Colonic mucosa (tissue), 4 donors: ENCODE data around the gene ARHGAP15. TPM values are rescaled to one million over a fixed set of nuclear protein-coding genes. Genes with fewer than 3 reads are reported as not detected.

ENCODE experiments used
- DNase-seq: peaks from one replicate; pipeline ENCODE4 v3.0.0-alpha.2; 2020
- H3K27ac ChIP-seq: fragments of 200-600 bp; one replicate; pipeline ENCODE4 v1.8.0; 2021
- H3K27me3 ChIP-seq: fragments of 200-600 bp; one replicate; pipeline ENCODE4 v1.8.0; 2021
- H3K36me3 ChIP-seq: fragments of 200-600 bp; one replicate; pipeline ENCODE4 v1.8.0; 2021
- H3K4me1 ChIP-seq: fragments of 200-600 bp; one replicate; pipeline ENCODE4 v1.8.0; 2021; ENCODE audit warnings: mild to moderate bottlenecking
- H3K4me3 ChIP-seq: fragments of 200-600 bp; one replicate; pipeline ENCODE4 v1.8.0; 2021
- H3K9ac ChIP-seq, 2 donors: one replicate each; pipeline ENCODE4 v1.7.0; 2013; ENCODE audit warnings: control low read depth in 2 of 2, low read depth in 2 of 2, low read length in 2 of 2
- H3K9me3 ChIP-seq: fragments of 200-600 bp; one replicate; pipeline ENCODE4 v1.8.0; 2021
- CTCF ChIP-seq: fragments of 200-600 bp; IDR thresholded peaks from one replicate; pipeline ENCODE4 v1.8.0; 2022; ENCODE audit warnings: antibody characterized with exemption, mild to moderate bottlenecking
- intact Hi-C: fragments of 100-400 bp; cut with DNase I; formaldehyde crosslinking; loops from one replicate; pipeline ENCODE4 v1.14.1; 2022
- total RNA-seq, 2 donors: library from RNA; stranded (reverse); fragmentation: NEBNext Ultra II Directional in 1 of 2; extraction: Animal tissue kit (Norgen Biotek cat#: 25700) in 1 of 2; gene quantifications; one replicate each; pipeline ENCODE4 v1.2.1, GENCODE V29; 2021
- donor health status: healthy.
- donor health status: DM: no; HTN: no; CAD: no.
- donor health status: DM: no; HTN: no; CAD: no.

Gene ARHGAP15
- total RNA-seq, 2 donors from 2014 or later, result 1.6 to 3.7 TPM

DNA sequence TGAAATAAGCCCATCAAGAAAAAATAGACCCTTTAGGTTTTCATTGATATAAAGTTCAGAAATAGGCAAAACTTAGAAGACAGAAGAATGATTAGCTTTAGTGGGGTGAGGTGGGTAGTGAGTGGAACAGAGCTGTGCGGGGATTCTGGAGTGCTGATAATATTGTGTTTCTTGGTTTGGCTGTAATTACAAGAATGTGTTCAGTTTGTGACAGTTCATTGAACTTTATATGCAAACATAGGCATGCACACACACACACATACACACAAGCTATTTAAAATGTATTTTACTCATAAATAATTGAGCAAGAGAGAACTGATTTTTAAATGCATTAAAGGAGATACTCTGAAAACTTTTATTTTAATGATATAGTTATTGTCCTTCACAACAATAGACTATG lies 17.1 kb downstream of the ARHGAP15 start:
- no peak for TF ChIP-seq CTCF
- H3K4me3 ChIP-seq, result no peak overlapping the region
- no peak for DNase-seq
- H3K27ac ChIP-seq, result no peak overlapping the region
- H3K4me1 ChIP-seq, result no peaks in the 10 kb centered on the region
- H3K9me3 ChIP-seq, result no peaks in the 10 kb centered on the region
- intact Hi-C loops, result no loop called here
- H3K27me3 ChIP-seq, result no peaks in the 10 kb centered on the region
- H3K9ac ChIP-seq, result no peak overlapping the region
- no peaks in the 10 kb centered on the region for H3K36me3 ChIP-seq

- H3K4me3 ChIP-seq, result no peak overlapping the region
Measured at GRCh38 chr2:143146815-143147530, 17.8 kb downstream of the ARHGAP15 start.

GRCh38 chr2:143148011-143148410 lies 18.8 kb downstream of the ARHGAP15 start:
- Histone ChIP-seq H3K27me3 (no peaks in the 10 kb centered on the region), H3K27ac (no peak overlapping the region), H3K9ac (no peak overlapping the region), H3K36me3 (no peaks in the 10 kb centered on the region), H3K4me3 (no peak overlapping the region), H3K9me3 (no peaks in the 10 kb centered on the region), H3K4me1 (no peaks in the 10 kb centered on the region)
- no peak for DNase-seq
- TF ChIP-seq CTCF, result no peak
- intact Hi-C loops, result no loop called here

More at GRCh38 chr2:143146815-143147530, 17.8 kb downstream of the ARHGAP15 start:
- H3K4me1 ChIP-seq, result no peaks in the 10 kb centered on the region
- no peaks in the 10 kb centered on the region for H3K9me3 ChIP-seq
- no peaks in the 10 kb centered on the region for H3K36me3 ChIP-seq
- intact Hi-C loops, result no loop called here
- no peaks in the 10 kb centered on the region for H3K27me3 ChIP-seq
- DNase-seq, result no peak
- TF ChIP-seq CTCF, result no peak
- no peak overlapping the region for H3K27ac ChIP-seq
- H3K9ac ChIP-seq, result no peak overlapping the region

- DNase-seq, result no peak
- intact Hi-C loops, result no loop called here
- Histone ChIP-seq H3K27me3 (no peaks in the 10 kb centered on the region), H3K4me3 (no peak overlapping the region), H3K9me3 (no peaks in the 10 kb centered on the region), H3K27ac (no peak overlapping the region), H3K9ac (no peak overlapping the region), H3K4me1 (no peaks in the 10 kb centered on the region), H3K36me3 (no peaks in the 10 kb centered on the region)
- no peak for TF ChIP-seq CTCF
Measured at GRCh38 chr2:143148757-143149156, 19.5 kb downstream of the ARHGAP15 start.

GRCh38 chr2:143150287-143150686 lies 21.1 kb downstream of the ARHGAP15 start:
- intact Hi-C loops, result no loop called here
- Histone ChIP-seq H3K36me3 (no peaks in the 10 kb centered on the region), H3K27ac (no peak overlapping the region), H3K27me3 (no peaks in the 10 kb centered on the region), H3K9me3 (no peaks in the 10 kb centered on the region), H3K4me1 (no peaks in the 10 kb centered on the region), H3K9ac (no peak overlapping the region), H3K4me3 (no peak overlapping the region)
- no peak for TF ChIP-seq CTCF
- no peak for DNase-seq
